IPS-18c (cell line): ENCODE data around the gene GLB1L.

ENCODE experiments used
- H3K4me3 ChIP-seq: 2 replicates; pipeline ENCODE4 v1.7.0; 2013; ENCODE audit warnings: low read depth, mild to moderate bottlenecking, low read length, moderate library complexity; ENCODE audit not compliant: insufficient read depth
- H3K9me3 ChIP-seq: one replicate; pipeline ENCODE4 v1.6.1; 2013; ENCODE audit warnings: mild to moderate bottlenecking, low read length, moderate library complexity; ENCODE audit not compliant: control insufficient read depth, insufficient read depth

The GLB1L gene

DNA sequence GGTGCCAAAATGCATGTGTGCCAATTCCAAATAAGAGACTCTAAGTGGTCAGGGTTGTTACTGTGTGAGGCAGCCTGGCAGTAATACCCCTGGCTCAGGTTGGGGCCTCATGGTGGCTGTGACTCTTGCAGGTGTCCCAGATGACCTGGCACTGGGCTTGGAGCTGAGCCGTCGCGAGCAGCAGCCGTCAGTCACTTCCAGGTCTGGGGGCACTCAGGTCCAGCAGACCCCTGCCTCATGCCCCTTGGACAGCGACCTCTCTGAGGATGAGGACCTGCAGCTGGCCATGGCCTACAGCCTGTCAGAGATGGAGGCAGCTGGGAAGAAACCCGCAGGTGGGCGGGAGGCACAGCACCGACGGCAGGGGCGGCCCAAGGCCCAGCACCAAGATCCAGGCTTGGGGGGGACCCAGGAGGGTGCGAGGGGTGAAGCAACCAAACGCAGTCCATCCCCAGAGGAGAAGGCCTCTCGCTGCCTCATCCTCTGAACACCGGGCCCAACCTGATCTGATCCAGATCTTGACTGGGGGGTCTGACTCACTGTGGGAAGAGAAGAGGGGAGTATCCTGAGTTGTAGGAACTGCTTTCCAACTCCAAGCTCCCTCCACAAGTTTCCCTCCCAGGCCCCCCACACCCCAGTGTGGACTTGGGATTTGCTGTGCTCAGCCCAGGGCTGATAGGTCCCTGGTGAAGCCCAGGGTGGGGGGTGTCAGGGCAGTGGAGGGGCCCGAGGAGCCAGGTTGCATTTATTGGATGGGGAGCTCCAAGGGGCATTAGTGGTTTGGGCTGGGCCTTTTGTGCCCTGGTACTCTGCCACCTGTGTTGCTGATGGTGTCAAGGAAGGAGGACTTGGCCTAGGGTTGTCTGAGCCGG lies 39.5 kb upstream of the GLB1L start:
- no peaks in the 10 kb centered on the region for H3K9me3 ChIP-seq
- H3K4me3 ChIP-seq, result no peak overlapping the region

DNA sequence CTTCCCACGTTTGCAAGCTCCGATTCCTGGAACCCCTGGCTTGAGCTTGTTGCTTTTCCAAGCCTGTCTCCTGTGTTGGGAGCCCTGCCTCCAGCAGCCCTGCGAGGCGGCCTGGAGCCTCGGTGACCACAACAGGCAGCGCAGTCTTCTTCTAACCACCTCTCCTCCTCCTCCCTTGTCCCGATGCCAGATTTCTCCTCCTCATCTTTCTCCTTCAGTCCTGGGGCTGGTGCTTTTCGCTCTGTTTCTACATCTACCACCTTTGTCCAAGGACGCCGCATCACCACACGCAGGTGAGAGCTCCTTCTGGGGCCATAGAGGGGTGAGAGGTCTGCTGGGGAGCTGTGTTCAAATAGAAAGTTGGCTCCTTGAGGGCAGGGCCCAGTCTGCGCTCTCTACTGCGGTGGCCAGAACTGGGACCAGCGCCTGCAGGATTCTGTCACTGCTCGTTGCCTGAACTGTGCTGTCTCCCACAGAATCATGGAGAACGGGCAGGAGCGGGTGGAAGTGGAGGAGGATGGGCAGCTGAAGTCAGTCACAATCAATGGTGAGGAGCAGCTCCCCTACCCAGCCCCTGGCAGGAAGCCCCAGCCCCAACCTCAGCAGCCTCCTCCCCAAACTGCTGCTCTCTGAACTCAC lies 37.8 kb upstream of the GLB1L start:
- Histone ChIP-seq H3K4me3 (no peak overlapping the region), H3K9me3 (no peaks in the 10 kb centered on the region)

DNA sequence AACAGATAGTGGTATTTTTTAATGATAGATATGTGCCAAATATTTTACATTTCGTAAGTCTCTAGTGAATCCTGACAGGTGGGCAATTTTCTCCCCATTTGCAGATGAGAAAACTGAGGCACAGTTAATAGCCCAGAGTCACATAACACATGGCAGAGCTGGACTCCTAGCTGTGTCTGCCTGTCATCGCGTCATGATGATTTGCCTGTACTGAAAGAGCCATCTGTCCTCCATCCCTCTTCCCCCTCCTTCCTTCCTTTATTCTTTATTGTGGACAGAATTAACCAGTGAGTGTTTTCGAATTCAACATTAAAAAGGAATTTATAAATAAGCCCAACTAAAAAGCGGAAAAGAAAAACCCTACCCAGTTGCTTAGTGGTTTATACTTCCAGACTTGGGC lies 37.1 kb upstream of the GLB1L start:
- no peaks in the 10 kb centered on the region for H3K9me3 ChIP-seq

GRCh38 chr2:219281588-219281987 lies 36.3 kb upstream of the GLB1L start:
- H3K4me3 ChIP-seq, result no peak overlapping the region
- H3K9me3 ChIP-seq, result no peaks in the 10 kb centered on the region

More for the DNA sequence above, 37.1 kb upstream of the GLB1L start:
- H3K4me3 ChIP-seq, result no peak overlapping the region

GRCh38 chr2:219280651-219281050 lies 35.4 kb upstream of the GLB1L start:
- H3K4me3 ChIP-seq, result no peak overlapping the region
- no peaks in the 10 kb centered on the region for H3K9me3 ChIP-seq

GRCh38 chr2:219279916-219280516 lies 34.8 kb upstream of the GLB1L start:
- Histone ChIP-seq H3K9me3 (no peaks in the 10 kb centered on the region), H3K4me3 (peak overlapping the region; percentile 52)

- peak within 1 kb of the TSS; percentile 52 for H3K4me3 ChIP-seq
Measured at GRCh38 chr2:219279151-219279915, 34.1 kb upstream of the GLB1L start, which contains the start of gene DNAJB2. DNAJB2 (plus strand) TSS chr2:219279366; CDS start chr2:219279834, 468 bp downstream.

DNA sequence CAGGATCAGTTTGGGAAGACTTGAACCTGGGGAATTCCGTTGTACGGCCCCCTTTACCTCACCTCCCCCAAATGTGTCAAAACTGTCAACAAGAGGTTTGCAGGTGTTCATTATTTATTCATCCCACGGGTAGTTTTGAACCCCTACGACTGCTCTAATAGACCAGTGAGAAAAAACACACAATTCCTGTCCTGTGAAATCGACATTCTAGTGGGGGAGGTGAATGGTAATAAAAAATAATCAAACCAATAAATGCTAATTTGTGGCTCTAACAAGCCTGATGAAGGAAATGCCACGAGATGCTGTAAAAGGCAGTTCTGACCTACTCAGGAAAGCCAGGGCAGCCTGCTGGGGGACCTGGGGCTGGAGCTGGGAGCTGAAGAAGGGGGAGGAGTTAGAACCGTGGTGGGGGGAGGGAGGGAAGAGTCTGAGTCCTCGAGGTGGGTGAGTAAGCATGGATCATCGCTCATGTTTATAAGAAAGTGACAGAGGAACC lies 33.5 kb upstream of the GLB1L start:
- no peaks in the 10 kb centered on the region for H3K9me3 ChIP-seq

More at GRCh38 chr2:219279151-219279915, 34.1 kb upstream of the GLB1L start, which contains the start of gene DNAJB2:
- H3K9me3 ChIP-seq, result no peaks in the 10 kb centered on the region

DNA sequence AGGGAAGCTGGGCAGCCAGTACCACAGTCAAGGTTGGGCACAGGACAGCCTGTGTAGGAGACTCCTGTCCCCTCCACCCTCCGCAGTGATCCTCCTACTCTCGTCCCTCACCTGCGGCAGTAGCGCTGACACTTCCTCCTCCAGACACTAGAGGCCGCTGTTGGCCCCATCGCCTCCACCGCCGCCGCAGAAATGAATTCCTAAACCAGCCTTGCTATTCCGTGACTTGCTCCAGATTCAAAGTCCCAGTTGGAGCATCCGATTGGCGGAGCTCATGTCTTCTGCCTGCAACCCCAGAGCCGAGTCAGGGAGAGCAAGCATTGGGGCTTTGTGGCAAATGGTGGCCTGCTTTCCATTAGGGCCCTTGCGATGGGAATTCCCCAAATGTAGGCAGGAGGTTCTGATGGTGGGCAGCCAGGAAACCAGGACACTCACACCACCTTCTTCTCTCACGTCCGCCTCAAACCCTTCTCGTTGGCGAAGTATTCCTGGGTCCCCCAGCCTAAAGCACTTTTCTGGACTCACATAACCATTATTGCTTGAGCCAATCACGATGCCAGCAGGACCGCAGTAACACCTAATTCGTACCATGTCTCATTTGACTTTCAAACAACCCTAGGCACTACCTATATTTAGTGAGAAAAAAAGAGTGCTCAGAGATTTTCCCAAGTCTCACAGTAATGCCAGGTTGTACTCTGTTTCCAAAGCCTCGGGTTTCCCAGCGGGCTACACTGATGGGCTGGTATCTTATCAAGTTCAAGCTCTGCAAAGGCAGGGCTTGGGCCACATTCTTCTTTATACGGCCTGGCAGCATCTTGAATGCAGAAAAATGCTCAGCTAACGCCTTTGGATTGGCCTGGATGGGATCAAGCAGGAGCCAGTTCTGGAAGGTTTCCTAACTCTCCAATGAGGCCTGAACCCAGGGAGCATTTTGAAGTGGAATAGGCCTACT lies 32.7 kb upstream of the GLB1L start:
- Histone ChIP-seq H3K9me3 (no peaks in the 10 kb centered on the region), H3K4me3 (peak overlapping the region; percentile 52; the same call in 1 of the 2 replicates)

More for the DNA sequence above, 33.5 kb upstream of the GLB1L start:
- H3K4me3 ChIP-seq, result peak overlapping the region; percentile 52; the same call in 1 of the 2 replicates

GRCh38 chr2:219274361-219274921 lies 29.2 kb upstream of the GLB1L start:
- Histone ChIP-seq H3K9me3 (no peaks in the 10 kb centered on the region), H3K4me3 (no peak overlapping the region)

DNA sequence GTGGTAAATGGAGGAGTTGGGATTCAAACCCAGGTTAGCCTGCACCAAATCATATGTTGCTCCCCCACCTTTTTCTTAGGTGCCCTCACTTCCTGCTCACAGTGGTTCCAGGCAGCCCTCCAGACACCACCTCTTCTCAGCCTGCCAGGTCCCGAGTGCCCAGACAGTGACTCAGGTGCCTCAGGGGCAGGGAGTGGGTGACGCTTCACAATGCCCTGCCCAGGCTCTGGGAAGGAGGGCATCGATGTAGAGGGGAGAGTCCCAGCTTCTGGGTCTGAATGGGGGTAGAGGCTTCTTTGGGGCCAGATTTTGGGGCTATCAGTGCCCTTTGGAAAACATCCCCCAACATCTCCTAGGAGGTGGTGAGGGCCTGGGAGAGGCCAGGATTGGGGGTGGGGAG lies 28.7 kb upstream of the GLB1L start:
- H3K4me3 ChIP-seq, result no peak overlapping the region

GRCh38 chr2:219272995-219273394 lies 27.8 kb upstream of the GLB1L start:
- Histone ChIP-seq H3K4me3 (no peak overlapping the region), H3K9me3 (no peaks in the 10 kb centered on the region)

More for the DNA sequence above, 28.7 kb upstream of the GLB1L start:
- H3K9me3 ChIP-seq, result no peaks in the 10 kb centered on the region

- no peak overlapping the region for H3K4me3 ChIP-seq
Measured at GRCh38 chr2:219272356-219272755, 27.1 kb upstream of the GLB1L start.

DNA sequence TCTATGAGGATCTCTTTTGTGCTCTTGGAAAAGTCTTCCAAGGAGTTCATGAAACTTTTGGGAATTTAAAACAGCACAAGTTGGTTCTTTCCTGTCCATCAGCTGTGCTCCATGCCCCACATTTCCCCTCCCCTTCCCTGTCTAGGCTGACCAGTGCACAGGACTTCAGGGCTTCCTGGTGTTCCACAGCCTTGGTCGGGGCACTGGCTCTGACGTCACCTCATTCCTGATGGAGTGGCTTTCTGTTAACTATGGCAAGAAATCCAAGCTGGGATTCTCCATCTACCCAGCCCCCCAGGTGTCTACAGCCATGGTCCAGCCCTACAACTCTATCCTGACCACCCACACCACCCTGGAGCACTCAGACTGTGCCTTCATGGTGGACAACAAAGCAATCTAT lies 25.8 kb upstream of the GLB1L start:
- no peak overlapping the region for H3K4me3 ChIP-seq
- H3K9me3 ChIP-seq, result no peaks in the 10 kb centered on the region

More at GRCh38 chr2:219272356-219272755, 27.1 kb upstream of the GLB1L start:
- no peaks in the 10 kb centered on the region for H3K9me3 ChIP-seq

DNA sequence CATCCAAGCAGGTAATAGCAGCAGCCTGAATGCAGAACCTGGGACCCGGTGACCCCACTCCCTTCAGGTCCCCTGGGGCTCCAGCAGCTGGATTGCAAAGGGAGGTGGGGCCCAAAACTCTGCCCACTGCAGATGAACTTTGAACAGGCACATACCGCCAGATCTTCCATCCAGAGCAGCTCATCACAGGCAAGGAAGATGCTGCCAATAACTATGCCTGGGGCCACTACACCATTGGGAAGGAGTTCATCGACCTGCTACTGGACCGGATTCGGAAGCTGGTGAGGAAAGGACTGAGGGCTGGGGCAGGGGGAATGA lies 24.8 kb upstream of the GLB1L start:
- Histone ChIP-seq H3K9me3 (no peaks in the 10 kb centered on the region), H3K4me3 (no peak overlapping the region)
